ENCODE results near the gene JMJD6. TPM values are rescaled to one million over a fixed set of nuclear protein-coding genes. Genes with fewer than 3 reads are reported as not detected.
"Not testable (repeated sequence)": the region's sequence is repeated elsewhere in the genome, so short reads cannot be mapped to it uniquely, and the experiment has no call there.

Gene JMJD6
- total RNA-seq, 1 donor from 2014 or later: 32.7 TPM

GRCh38 chr17:76725580-76726230 lies 701 bp downstream of the JMJD6 start:
- peak; percentile 61 for DNase-seq
- Mint-ChIP-seq H3K27ac (peak overlapping the region; percentile 83), H3K4me3 (peak overlapping the region; percentile 96), H3K36me3 (ENCODE audit: low read depth) (peaks cover 70% of the 10 kb centered on the region), H3K9me3 (no peaks in the 10 kb centered on the region), H3K4me1 (peaks cover 46% of the 10 kb centered on the region), H3K27me3 (no peaks in the 10 kb centered on the region)
- POLR2A ChIA-PET: interaction anchor here (0.6 to 6.0 kb wide), 12 partner anchors 10 to 679 kb away, joined by 3 to 218 read pairs (median 6); partner anchors contain the start of genes MFSD11 and SRSF2
- CTCF ChIA-PET: interaction anchor here (0.8 kb wide), 1 partner anchor 11 kb away, joined by 4 read pairs; no protein-coding TSS in a partner anchor
- intact Hi-C loops (cut with micrococcal nuclease): loop anchor here (1.0 to 10.0 kb wide), 9 partner anchors 12 to 1233 kb away; partner anchors contain the start of genes PRPSAP1, SEC14L1, SRSF2 and TNRC6C
- peak; percentile 29 for ATAC-seq (ENCODE audit: low read depth)
- TF ChIP-seq CTCF (IDR thresholded peaks at IDR 0.05): no peak

GRCh38 chr17:76723812-76724211 lies 2.6 kb downstream of the JMJD6 start:
- intact Hi-C loops (cut with micrococcal nuclease): loop anchor here (10.0 kb wide), 1 partner anchor 741 kb away; no protein-coding TSS in a partner anchor
- no peak overlapping the region for H3K4me3 Mint-ChIP-seq
- ChIA-PET CTCF (no interaction called here), POLR2A (no interaction called here)
- H3K27ac Mint-ChIP-seq: no peak overlapping the region
- H3K36me3 Mint-ChIP-seq (ENCODE audit: low read depth): peaks cover 76% of the 10 kb centered on the region
- no peak for DNase-seq
- peaks cover 40% of the 10 kb centered on the region for H3K4me1 Mint-ChIP-seq
- TF ChIP-seq CTCF (IDR thresholded peaks at IDR 0.05): no peak
- H3K27me3 Mint-ChIP-seq: no peaks in the 10 kb centered on the region
- H3K9me3 Mint-ChIP-seq: no peaks in the 10 kb centered on the region
- ATAC-seq (ENCODE audit: low read depth): no peak

DNA sequence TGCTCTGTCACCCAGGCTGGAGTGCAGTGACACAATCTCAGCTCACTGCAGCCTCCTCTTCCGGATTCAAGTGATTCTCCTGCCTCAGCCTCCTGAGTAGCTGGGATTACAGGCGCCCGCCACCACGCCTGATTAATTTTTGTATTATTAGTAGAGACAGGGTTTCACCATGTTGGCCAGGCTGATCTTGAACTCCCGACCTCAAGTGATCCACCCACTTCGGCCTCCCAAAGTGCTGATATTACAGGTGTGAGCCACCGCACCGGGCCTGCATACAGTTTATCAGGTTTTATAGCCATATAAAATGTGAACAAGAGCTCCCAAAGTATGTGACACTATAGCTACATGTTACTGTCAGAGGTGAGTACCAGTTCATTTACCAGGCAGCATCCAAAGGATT lies 3.4 kb downstream of the JMJD6 start:
- DNase-seq; H3K27ac Mint-ChIP-seq; H3K27me3 Mint-ChIP-seq; CTCF ChIA-PET; ATAC-seq (ENCODE audit: low read depth); H3K4me3 Mint-ChIP-seq; H3K9me3 Mint-ChIP-seq: not testable (repeated sequence)
- H3K36me3 Mint-ChIP-seq (ENCODE audit: low read depth): peaks cover 84% of the 10 kb centered on the region
- intact Hi-C loops (cut with micrococcal nuclease): loop anchor here (10.0 kb wide), 1 partner anchor 742 kb away; no protein-coding TSS in a partner anchor
- H3K4me1 Mint-ChIP-seq: peaks cover 33% of the 10 kb centered on the region
- POLR2A ChIA-PET: interaction anchor here (0.6 kb wide), 1 partner anchor 41 kb away, joined by 4 read pairs; no protein-coding TSS in a partner anchor

- Mint-ChIP-seq H3K36me3 (ENCODE audit: low read depth) (peaks cover 86% of the 10 kb centered on the region), H3K4me1 (peaks cover 26% of the 10 kb centered on the region), H3K27me3 (no peaks in the 10 kb centered on the region), H3K4me3 (no peak overlapping the region), H3K27ac (no peak overlapping the region), H3K9me3 (no peaks in the 10 kb centered on the region)
- intact Hi-C loops (cut with micrococcal nuclease): loop anchor here (10.0 kb wide), 1 partner anchor 743 kb away; no protein-coding TSS in a partner anchor
- TF ChIP-seq CTCF (IDR thresholded peaks at IDR 0.05): no peak
- ChIA-PET CTCF (no interaction called here), POLR2A (interaction anchor here (0.6 kb wide), 1 partner anchor 42 kb away, joined by 4 read pairs; no protein-coding TSS in a partner anchor)
- DNase-seq (no peak), ATAC-seq (ENCODE audit: low read depth) (no peak)
These were observed 4.1 kb downstream of the JMJD6 start for GRCh38 chr17:76722279-76722678.

GRCh38 chr17:76721463-76721862 lies 4.9 kb downstream of the JMJD6 start:
- Mint-ChIP-seq H3K27me3 (no peaks in the 10 kb centered on the region), H3K4me3 (no peak overlapping the region), H3K9me3 (no peaks in the 10 kb centered on the region), H3K36me3 (ENCODE audit: low read depth) (peaks cover 90% of the 10 kb centered on the region), H3K4me1 (peaks cover 23% of the 10 kb centered on the region), H3K27ac (no peak overlapping the region)
- ChIA-PET POLR2A (interaction anchor here (1.2 kb wide), 1 partner anchor 14 kb away, joined by 3 read pairs; no protein-coding TSS in a partner anchor), CTCF (no interaction called here)
- intact Hi-C loops (cut with micrococcal nuclease): loop anchor here (10.0 kb wide), 1 partner anchor 743 kb away; no protein-coding TSS in a partner anchor
- DNase-seq (no peak), ATAC-seq (ENCODE audit: low read depth) (no peak)
- no peak for TF ChIP-seq CTCF (IDR thresholded peaks at IDR 0.05)
